Stimulated activated naive B cell treated with anti-CD40 and anti-IgM and Interleukin-4, amounts not matched to agents 10 μg/mL and 1 μg/mL and 100 μg/mL, for 72 hours (primary cell): ENCODE data around the gene MACROD2.

ENCODE experiments used
- ATAC-seq, 2 donors: fragments of 150-1000 bp; cut with Tn5 transposase; replicated peaks; 2 replicates each; pipeline ENCODE4 v1.10.0; 2021; ENCODE audit warnings: moderate library complexity in 1 of 2
- DNase-seq: peaks from one replicate; pipeline ENCODE4 v3.0.0; 2021
- H3K27ac Mint-ChIP-seq: one replicate; pipeline ENCODE4 v1.8.0; 2022; ENCODE audit warnings: mild to moderate bottlenecking, mixed read lengths
- H3K27me3 Mint-ChIP-seq, 2 donors: one replicate each; pipeline ENCODE4 v1.8.0; 2022; ENCODE audit warnings: mixed read lengths in 2 of 2
- H3K36me3 Mint-ChIP-seq, 2 donors: one replicate each; pipeline ENCODE4 v1.8.0; 2022; ENCODE audit warnings: mixed read lengths in 2 of 2, mild to moderate bottlenecking in 1 of 2
- H3K4me1 Mint-ChIP-seq, 2 donors: one replicate each; pipeline ENCODE4 v1.8.0; 2022; ENCODE audit warnings: mixed read lengths in 2 of 2, mild to moderate bottlenecking in 1 of 2
- H3K4me3 Mint-ChIP-seq, 2 donors: one replicate each; pipeline ENCODE4 v1.8.0; 2022; ENCODE audit warnings: mild to moderate bottlenecking in 2 of 2, mixed read lengths in 2 of 2, moderate library complexity in 1 of 2
- H3K9me3 Mint-ChIP-seq, 2 donors: one replicate each; pipeline ENCODE4 v1.8.0; 2022; ENCODE audit warnings: mixed read lengths in 2 of 2, mild to moderate bottlenecking in 1 of 2

The MACROD2 gene

GRCh38 chr20:15756754-15757115, 1761.4 kb downstream of the MACROD2 start:
- Mint-ChIP-seq H3K27me3 (peaks cover 7 to 8% of the 10 kb centered on the region in 2 donors), H3K27ac (no peak overlapping the region), H3K4me3 (no peak overlapping the region), H3K9me3 (no peaks in the 10 kb centered on the region), H3K36me3 (no peaks in the 10 kb centered on the region), H3K4me1 (peaks cover 11 to 21% of the 10 kb centered on the region in 2 donors)
- DNase-seq (no peak), ATAC-seq (no peak)

- no peaks in the 10 kb centered on the region for H3K36me3 Mint-ChIP-seq
- peaks cover 7 to 8% of the 10 kb centered on the region in 2 donors for H3K27me3 Mint-ChIP-seq
- H3K27ac Mint-ChIP-seq = no peak overlapping the region
- ATAC-seq (no peak), DNase-seq (no peak)
- H3K9me3 Mint-ChIP-seq = peaks cover 0 to 2% of the 10 kb centered on the region in 2 donors
- no peak overlapping the region for H3K4me3 Mint-ChIP-seq
- peaks cover 12 to 26% of the 10 kb centered on the region in 2 donors for H3K4me1 Mint-ChIP-seq
Observed at GRCh38 chr20:15759594-15759993, 1764.3 kb downstream of the MACROD2 start.

DNA sequence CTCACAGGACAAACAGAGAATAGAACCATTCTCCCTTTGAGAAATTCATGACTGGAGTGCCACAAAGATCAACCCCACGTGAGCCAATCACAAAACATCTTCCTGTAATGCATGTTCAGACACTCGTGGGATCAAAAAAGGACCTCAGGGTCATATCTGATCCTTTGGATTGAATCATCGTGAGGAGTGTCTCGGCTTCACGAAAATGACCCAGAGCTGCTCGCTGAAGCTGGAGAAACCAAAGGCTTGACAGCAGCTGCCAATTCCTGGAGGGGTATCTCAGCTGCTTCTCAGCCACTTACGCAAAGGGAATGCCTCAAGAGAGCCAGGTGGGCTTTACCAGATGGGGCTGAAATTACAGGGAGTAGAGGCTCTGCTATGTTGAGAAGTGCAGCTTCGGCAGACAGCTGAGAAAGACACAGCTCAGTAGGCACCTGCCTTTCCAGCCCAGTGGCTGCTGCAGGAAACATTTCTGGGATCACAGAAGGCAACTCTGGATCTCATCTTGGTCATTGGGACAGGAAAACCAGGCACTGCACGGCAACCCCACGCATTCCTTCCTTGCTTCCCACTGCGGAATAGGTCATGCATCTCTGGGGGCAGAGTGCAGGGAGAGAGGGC, 1764.8 kb downstream of the MACROD2 start:
- no peak for ATAC-seq
- Mint-ChIP-seq H3K27ac (no peak overlapping the region), H3K4me1 (peaks cover 16 to 31% of the 10 kb centered on the region in 2 donors), H3K4me3 (no peak overlapping the region), H3K36me3 (no peaks in the 10 kb centered on the region), H3K9me3 (peaks cover 0 to 4% of the 10 kb centered on the region in 2 donors), H3K27me3 (peaks cover 7 to 8% of the 10 kb centered on the region in 2 donors)
- no peak for DNase-seq

GRCh38 chr20:15763366-15763765, 1768.0 kb downstream of the MACROD2 start:
- H3K27ac Mint-ChIP-seq = no peak overlapping the region
- DNase-seq (no peak), ATAC-seq (no peak)
- peaks cover 0 to 4% of the 10 kb centered on the region in 2 donors for H3K9me3 Mint-ChIP-seq
- H3K4me3 Mint-ChIP-seq = no peak overlapping the region
- H3K36me3 Mint-ChIP-seq = no peaks in the 10 kb centered on the region
- peaks cover 7 to 15% of the 10 kb centered on the region in 2 donors for H3K4me1 Mint-ChIP-seq
- H3K27me3 Mint-ChIP-seq = peaks cover 4 to 8% of the 10 kb centered on the region in 2 donors

GRCh38 chr20:15767586-15767985, 1772.3 kb downstream of the MACROD2 start:
- no peak overlapping the region for H3K4me3 Mint-ChIP-seq

GRCh38 chr20:15767999-15768741, 1772.9 kb downstream of the MACROD2 start:
- ATAC-seq (peak; percentile 54 to 68), DNase-seq (no peak)
- Mint-ChIP-seq H3K4me3 (no peak overlapping the region), H3K36me3 (no peaks in the 10 kb centered on the region), H3K27ac (no peak overlapping the region), H3K27me3 (peaks cover 0 to 3% of the 10 kb centered on the region in 2 donors), H3K9me3 (peaks cover 0 to 2% of the 10 kb centered on the region in 2 donors), H3K4me1 (peaks cover 7 to 15% of the 10 kb centered on the region in 2 donors)

More at GRCh38 chr20:15767586-15767985, 1772.3 kb downstream of the MACROD2 start:
- Mint-ChIP-seq H3K27me3 (peaks cover 0 to 3% of the 10 kb centered on the region in 2 donors), H3K27ac (no peak overlapping the region), H3K9me3 (peaks cover 0 to 2% of the 10 kb centered on the region in 2 donors), H3K36me3 (no peaks in the 10 kb centered on the region), H3K4me1 (peaks cover 7 to 15% of the 10 kb centered on the region in 2 donors)
- DNase-seq (no peak), ATAC-seq (no peak)

DNA sequence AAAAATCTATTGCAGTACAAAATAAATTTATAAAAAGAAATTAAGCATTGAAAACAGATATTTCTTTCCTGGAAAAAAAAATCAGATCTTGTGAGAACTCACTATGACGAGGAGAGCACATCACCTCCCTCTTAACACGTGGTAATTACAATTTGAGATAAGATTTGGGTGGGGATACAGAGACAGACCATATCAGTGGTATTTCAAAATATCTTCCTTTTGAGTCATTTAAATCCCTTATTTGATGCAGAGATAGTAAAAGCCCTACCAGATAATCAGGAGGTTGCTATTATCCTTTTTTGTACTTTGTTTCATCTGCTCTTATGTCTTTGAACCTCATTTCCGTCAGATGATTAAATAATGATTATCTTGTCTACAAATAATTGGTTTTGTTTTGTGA, 1777.5 kb downstream of the MACROD2 start:
- no peak overlapping the region for H3K27ac Mint-ChIP-seq
- no peak overlapping the region for H3K4me3 Mint-ChIP-seq
- H3K9me3 Mint-ChIP-seq = no peaks in the 10 kb centered on the region
- DNase-seq = no peak
- peaks cover 0 to 9% of the 10 kb centered on the region in 2 donors for H3K27me3 Mint-ChIP-seq
- no peak for ATAC-seq
- H3K4me1 Mint-ChIP-seq = peaks cover 3 to 4% of the 10 kb centered on the region in 2 donors
- H3K36me3 Mint-ChIP-seq = peaks cover 0 to 3% of the 10 kb centered on the region in 2 donors

GRCh38 chr20:15774926-15775325, 1779.6 kb downstream of the MACROD2 start:
- peaks cover 0 to 2% of the 10 kb centered on the region in 2 donors for H3K4me1 Mint-ChIP-seq
- peak overlapping the region; percentile 80 for H3K27ac Mint-ChIP-seq
- H3K4me3 Mint-ChIP-seq = no peak overlapping the region
- peaks cover 0 to 3% of the 10 kb centered on the region in 2 donors for H3K36me3 Mint-ChIP-seq
- ATAC-seq (no peak), DNase-seq (no peak)
- no peaks in the 10 kb centered on the region for H3K9me3 Mint-ChIP-seq
- peaks cover 0 to 9% of the 10 kb centered on the region in 2 donors for H3K27me3 Mint-ChIP-seq

- Mint-ChIP-seq H3K4me1 (peaks cover 0 to 3% of the 10 kb centered on the region in 2 donors), H3K36me3 (peaks cover 0 to 8% of the 10 kb centered on the region in 2 donors), H3K4me3 (no peak overlapping the region), H3K27ac (no peak overlapping the region), H3K9me3 (peaks cover 0 to 6% of the 10 kb centered on the region in 2 donors), H3K27me3 (peaks cover 0 to 9% of the 10 kb centered on the region in 2 donors)
- ATAC-seq (no peak), DNase-seq (no peak)
Observed at GRCh38 chr20:15776770-15777466, 1781.6 kb downstream of the MACROD2 start.

GRCh38 chr20:15784020-15784419, 1788.7 kb downstream of the MACROD2 start:
- no peak overlapping the region for H3K4me3 Mint-ChIP-seq
- no peak overlapping the region for H3K27ac Mint-ChIP-seq
- H3K4me1 Mint-ChIP-seq = peaks cover 2 to 8% of the 10 kb centered on the region in 2 donors
- DNase-seq (no peak), ATAC-seq (no peak)
- peaks cover 0 to 6% of the 10 kb centered on the region in 2 donors for H3K27me3 Mint-ChIP-seq
- peaks cover 0 to 6% of the 10 kb centered on the region in 2 donors for H3K9me3 Mint-ChIP-seq
- peaks cover 0 to 5% of the 10 kb centered on the region in 2 donors for H3K36me3 Mint-ChIP-seq

GRCh38 chr20:15789079-15789478, 1793.8 kb downstream of the MACROD2 start:
- no peaks in the 10 kb centered on the region for H3K9me3 Mint-ChIP-seq
- H3K4me3 Mint-ChIP-seq = no peak overlapping the region
- DNase-seq (no peak), ATAC-seq (no peak)
- H3K27ac Mint-ChIP-seq = no peak overlapping the region
- H3K27me3 Mint-ChIP-seq = peaks cover 0 to 6% of the 10 kb centered on the region in 2 donors
- H3K36me3 Mint-ChIP-seq = no peaks in the 10 kb centered on the region
- H3K4me1 Mint-ChIP-seq = peaks cover 0 to 9% of the 10 kb centered on the region in 2 donors

- no peak for DNase-seq
- Mint-ChIP-seq H3K36me3 (no peaks in the 10 kb centered on the region), H3K9me3 (peaks cover 0 to 1% of the 10 kb centered on the region in 2 donors), H3K4me3 (no peak overlapping the region), H3K27me3 (no peaks in the 10 kb centered on the region), H3K27ac (no peak overlapping the region), H3K4me1 (peaks cover 2 to 9% of the 10 kb centered on the region in 2 donors)
- no peak for ATAC-seq
Observed at GRCh38 chr20:15792855-15793254, 1797.5 kb downstream of the MACROD2 start.

- H3K9me3 Mint-ChIP-seq = peaks cover 0 to 1% of the 10 kb centered on the region in 2 donors
- H3K4me3 Mint-ChIP-seq = no peak overlapping the region
- no peak for ATAC-seq
- no peaks in the 10 kb centered on the region for H3K27me3 Mint-ChIP-seq
- no peak overlapping the region for H3K27ac Mint-ChIP-seq
- DNase-seq = no peak
- peaks cover 0 to 2% of the 10 kb centered on the region in 2 donors for H3K4me1 Mint-ChIP-seq
- H3K36me3 Mint-ChIP-seq = no peaks in the 10 kb centered on the region
Observed at GRCh38 chr20:15794409-15794808, 1799.1 kb downstream of the MACROD2 start.

DNA sequence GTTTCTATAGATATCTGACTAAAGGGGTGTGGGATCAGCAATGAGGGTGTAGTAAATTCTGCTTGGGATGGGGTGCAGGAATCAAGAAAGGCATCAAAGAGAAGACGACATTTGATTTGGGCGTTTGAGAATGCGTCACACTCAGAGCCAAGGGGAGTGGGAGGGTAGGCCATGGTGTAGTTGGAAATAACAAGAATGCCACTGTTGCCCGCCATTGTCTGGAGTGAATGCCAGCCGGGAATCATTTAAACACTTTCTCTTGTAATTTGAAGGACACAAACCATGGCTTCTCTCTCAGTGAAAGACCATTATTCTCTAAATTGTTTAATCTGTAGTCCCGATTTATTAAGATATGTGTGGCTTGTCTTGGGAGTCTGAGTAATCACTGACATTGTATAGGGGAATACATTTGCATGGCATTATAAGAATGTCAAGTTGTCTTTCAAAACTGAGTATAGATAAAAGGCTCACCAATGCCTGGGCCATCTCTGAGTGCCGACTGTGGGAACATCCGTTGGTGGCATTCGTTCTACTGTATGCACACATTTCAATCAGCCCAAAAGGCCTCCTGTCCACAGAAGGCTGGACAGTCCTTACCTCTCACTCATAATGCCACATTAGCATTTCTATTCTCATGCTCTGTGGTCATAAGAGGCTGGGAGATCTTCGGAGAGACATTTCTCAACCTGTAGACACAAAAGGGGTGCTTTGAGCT, 1800.1 kb downstream of the MACROD2 start:
- H3K9me3 Mint-ChIP-seq = peaks cover 0 to 6% of the 10 kb centered on the region in 2 donors
- no peak overlapping the region for H3K4me3 Mint-ChIP-seq
- ATAC-seq (no peak), DNase-seq (no peak)
- no peaks in the 10 kb centered on the region for H3K27me3 Mint-ChIP-seq
- peaks cover 0 to 2% of the 10 kb centered on the region in 2 donors for H3K4me1 Mint-ChIP-seq
- H3K27ac Mint-ChIP-seq = no peak overlapping the region
- no peaks in the 10 kb centered on the region for H3K36me3 Mint-ChIP-seq
